ENCODE results near the gene LRRC70. TPM values are rescaled to one million over a fixed set of nuclear protein-coding genes. Genes with fewer than 3 reads are reported as not detected.

LRRC70 gene
- polyA plus RNA-seq, 1 experiment = 0.71 TPM

GRCh38 chr5:62568143-62568542 is 10.5 kb upstream of the LRRC70 start:
- POLR2A ChIA-PET = no interaction called here
- no peak for TF ChIP-seq CTCF (IDR thresholded peaks at IDR 0.05; ENCODE audit: low read depth, low read length)
- CTCF ChIA-PET = interaction anchor here (0.6 to 1.0 kb wide), 2 partner anchors 15 to 38 kb away, joined by 3 to 4 read pairs; no protein-coding TSS in a partner anchor

GRCh38 chr5:62568800-62569432 is 9.7 kb upstream of the LRRC70 start:
- Histone ChIP-seq H3K27ac (ENCODE audit: low read depth, low read length) (no peak overlapping the region), H3K27me3 (ENCODE audit: control insufficient read depth, insufficient read depth, low read length) (no peaks in the 10 kb centered on the region), H3K9me3 (ENCODE audit: control insufficient read depth, insufficient read depth, low read length) (peaks cover 3% of the 10 kb centered on the region), H3K4me3 (ENCODE audit: low read depth, low read length) (no peak overlapping the region)
- no peak for DNase-seq (ENCODE audit: low read depth, low spot score)
- TF ChIP-seq CTCF (IDR thresholded peaks at IDR 0.05; ENCODE audit: low read depth, low read length) = no peak
- CTCF ChIA-PET = interaction anchor here (0.6 to 1.0 kb wide), 2 partner anchors 14 to 37 kb away, joined by 3 to 4 read pairs; no protein-coding TSS in a partner anchor
- POLR2A ChIA-PET = no interaction called here

More at GRCh38 chr5:62568143-62568542, 10.5 kb upstream of the LRRC70 start:
- no peak overlapping the region for H3K27ac ChIP-seq (ENCODE audit: low read depth, low read length)
- no peak overlapping the region for H3K4me3 ChIP-seq (ENCODE audit: low read depth, low read length)
- peaks cover 3% of the 10 kb centered on the region for H3K9me3 ChIP-seq (ENCODE audit: control insufficient read depth, insufficient read depth, low read length)
- DNase-seq (ENCODE audit: low read depth, low spot score) = no peak
- H3K27me3 ChIP-seq (ENCODE audit: control insufficient read depth, insufficient read depth, low read length) = no peaks in the 10 kb centered on the region

- POLR2A ChIA-PET = no interaction called here
- no peak for DNase-seq (ENCODE audit: low read depth, low spot score)
- peaks cover 3% of the 10 kb centered on the region for H3K9me3 ChIP-seq (ENCODE audit: control insufficient read depth, insufficient read depth, low read length)
- no peak for TF ChIP-seq CTCF (IDR thresholded peaks at IDR 0.05; ENCODE audit: low read depth, low read length)
- H3K27me3 ChIP-seq (ENCODE audit: control insufficient read depth, insufficient read depth, low read length) = no peaks in the 10 kb centered on the region
- CTCF ChIA-PET = no interaction called here
- no peak overlapping the region for H3K4me3 ChIP-seq (ENCODE audit: low read depth, low read length)
- no peak overlapping the region for H3K27ac ChIP-seq (ENCODE audit: low read depth, low read length)
Observed at GRCh38 chr5:62569470-62569869, 9.1 kb upstream of the LRRC70 start.

GRCh38 chr5:62572918-62573514 is 5.6 kb upstream of the LRRC70 start:
- no peak for TF ChIP-seq CTCF (IDR thresholded peaks at IDR 0.05; ENCODE audit: low read depth, low read length)
- POLR2A ChIA-PET = no interaction called here
- CTCF ChIA-PET = no interaction called here

GRCh38 chr5:62574599-62574998 is 4.0 kb upstream of the LRRC70 start:
- H3K27me3 ChIP-seq (ENCODE audit: control insufficient read depth, insufficient read depth, low read length) = no peaks in the 10 kb centered on the region
- DNase-seq (ENCODE audit: low read depth, low spot score) = no peak
- no peak overlapping the region for H3K27ac ChIP-seq (ENCODE audit: low read depth, low read length)
- no peak overlapping the region for H3K4me3 ChIP-seq (ENCODE audit: low read depth, low read length)
- ChIA-PET CTCF (no interaction called here), POLR2A (no interaction called here)
- H3K9me3 ChIP-seq (ENCODE audit: control insufficient read depth, insufficient read depth, low read length) = no peaks in the 10 kb centered on the region
- no peak for TF ChIP-seq CTCF (IDR thresholded peaks at IDR 0.05; ENCODE audit: low read depth, low read length)

More at GRCh38 chr5:62572918-62573514, 5.6 kb upstream of the LRRC70 start:
- Histone ChIP-seq H3K9me3 (ENCODE audit: control insufficient read depth, insufficient read depth, low read length) (no peaks in the 10 kb centered on the region), H3K4me3 (ENCODE audit: low read depth, low read length) (no peak overlapping the region), H3K27ac (ENCODE audit: low read depth, low read length) (no peak overlapping the region), H3K27me3 (ENCODE audit: control insufficient read depth, insufficient read depth, low read length) (no peaks in the 10 kb centered on the region)
- DNase-seq (ENCODE audit: low read depth, low spot score) = no peak

Measured in AG04450 (cell line).